Epithelial cell of esophagus (primary cell): ENCODE data around the gene AQP2.

Experiments
- DNase-seq: peaks from one replicate; pipeline ENCODE4 v3.0.0; 2010; ENCODE audit warnings: low read depth
- H3K4me3 ChIP-seq: 2 replicates; pipeline ENCODE4 v1.5.1; 2011; ENCODE audit warnings: mild to moderate bottlenecking, low read length, control low read depth
- CTCF ChIP-seq: IDR thresholded peaks from 2 replicates; pipeline ENCODE4 v1.5.1; 2011; ENCODE audit warnings: low read depth, mild to moderate bottlenecking, low read length, control low read depth, inconsistent platforms; ENCODE audit not compliant: insufficient read depth; ENCODE audit errors: missing control alignments

AQP2 gene

GRCh38 chr12:49950273-49951251, at the start of gene AQP2:
AQP2 (plus strand) TSS chr12:49950737; CDS start chr12:49950831, 94 bp downstream.
- H3K4me3 ChIP-seq = no peak within 1 kb of the TSS
- TF ChIP-seq CTCF = no peak
- no peak for DNase-seq

- no peak for TF ChIP-seq CTCF
- no peak for DNase-seq
These were observed 49.5 kb upstream of the AQP2 start for GRCh38 chr12:49901026-49901425.

GRCh38 chr12:49901986-49902385, 48.6 kb upstream of the AQP2 start:
- TF ChIP-seq CTCF = no peak
- H3K4me3 ChIP-seq = no peak overlapping the region
- no peak for DNase-seq

More at GRCh38 chr12:49901026-49901425, 49.5 kb upstream of the AQP2 start:
- no peak overlapping the region for H3K4me3 ChIP-seq

GRCh38 chr12:49902399-49903350, 47.9 kb upstream of the AQP2 start:
- no peak for DNase-seq
- TF ChIP-seq CTCF = no peak
- no peak overlapping the region for H3K4me3 ChIP-seq

- H3K4me3 ChIP-seq = no peak overlapping the region
- TF ChIP-seq CTCF = no peak
- no peak for DNase-seq
These were observed 47.2 kb upstream of the AQP2 start for GRCh38 chr12:49903351-49903699.

GRCh38 chr12:49903700-49904423, 46.7 kb upstream of the AQP2 start, which contains the start of gene FAIM2:
FAIM2 (minus strand) TSS chr12:49903900; CDS start chr12:49903792, 108 bp downstream.
- no peak for DNase-seq
- TF ChIP-seq CTCF = no peak
- H3K4me3 ChIP-seq = no peak within 1 kb of the TSS
